Caco-2 (cell line): ENCODE measurements around the gene RANBP17. TPM values are rescaled to one million over a fixed set of nuclear protein-coding genes. Genes with fewer than 3 reads are reported as not detected.

Experiments used
- BruUV-seq: library from RNA; stranded (reverse); fragments of 400-500 nt; replicated peaks from 2 replicates; lab custom pipeline; 2021; lab: Mats Ljungman, UMichigan
- CTCF ChIA-PET: fragments of 300-600 bp; sonication (Branson Sonifier 250); formaldehyde crosslinking; loops from one replicate; lab custom pipeline; 2022; ENCODE audit warnings: antibody characterized with exemption; lab: Charles Lee
- POLR2A ChIA-PET: fragments of 300-600 bp; sonication (Branson Sonifier 250); formaldehyde crosslinking; loops from one replicate; lab custom pipeline; 2022; ENCODE audit warnings: antibody characterized with exemption; lab: Charles Lee
- DNase-seq, 2 experiments: peaks; one replicate each; pipeline versions ENCODE4 v3.0.0 to v3.0.0-alpha.2; 2020 to 2022
- H3K27me3 ChIP-seq: replicated peaks from 2 replicates; pipeline ENCODE4 v1.6.0; 2011; ENCODE audit warnings: low read length; ENCODE audit not compliant: control insufficient read depth, insufficient read depth
- H3K36me3 ChIP-seq: 2 replicates; pipeline ENCODE4 v1.5.1; 2011; ENCODE audit warnings: low read length; ENCODE audit not compliant: control insufficient read depth, insufficient read depth
- H3K4me1 ChIP-seq: fragments of 250-450 bp; sonication (Bioruptor Pico); 2 replicates; pipeline ENCODE4 v1.5.1; 2020; ENCODE audit warnings: mild to moderate bottlenecking
- H3K4me3 ChIP-seq: 2 replicates; pipeline ENCODE4 v1.5.1; 2011; ENCODE audit warnings: low read depth, mild to moderate bottlenecking, control low read depth, low read length
- H3K9me3 ChIP-seq: fragments of 250-450 bp; sonication (Bioruptor Pico); 2 replicates; pipeline ENCODE4 v1.5.1; 2020; ENCODE audit warnings: mild to moderate bottlenecking, moderate library complexity
- H3K27ac Mint-ChIP-seq: one replicate; pipeline ENCODE4 v1.8.0; 2022; ENCODE audit warnings: mixed read lengths; ENCODE audit not compliant: unreplicated experiment
- H3K27me3 Mint-ChIP-seq: one replicate; pipeline ENCODE4 v1.8.0; 2022; ENCODE audit warnings: mixed read lengths; ENCODE audit not compliant: insufficient read depth, unreplicated experiment
- H3K36me3 Mint-ChIP-seq: one replicate; pipeline ENCODE4 v1.8.0; 2022; ENCODE audit warnings: mild to moderate bottlenecking, mixed read lengths; ENCODE audit not compliant: insufficient read depth, unreplicated experiment
- H3K4me1 Mint-ChIP-seq: one replicate; pipeline ENCODE4 v1.8.0; 2022; ENCODE audit warnings: low read depth, mixed read lengths; ENCODE audit not compliant: unreplicated experiment
- H3K4me3 Mint-ChIP-seq: one replicate; pipeline ENCODE4 v1.8.0; 2022; ENCODE audit warnings: mild to moderate bottlenecking, moderate library complexity, mixed read lengths; ENCODE audit not compliant: unreplicated experiment
- H3K9me3 Mint-ChIP-seq: one replicate; pipeline ENCODE4 v1.8.0; 2022; ENCODE audit warnings: mixed read lengths; ENCODE audit not compliant: unreplicated experiment
- CTCF ChIP-seq, 2 experiments: fragments of 200-600 bp in 1 of 2; IDR thresholded peaks; 1 replicate in 1 of 2; 2 replicates in 1 of 2; pipeline versions ENCODE4 v1.5.1 to v1.8.0; 2011 to 2022; ENCODE audit warnings: antibody characterized with exemption in 1 of 2, control low read depth in 1 of 2, inconsistent platforms in 1 of 2, low read depth in 1 of 2, low read length in 1 of 2, mild to moderate bottlenecking in 1 of 2, moderate library complexity in 1 of 2; ENCODE audit not compliant: insufficient read depth in 1 of 2, severe bottlenecking in 1 of 2, unreplicated experiment in 1 of 2
- intact Hi-C: fragments of 100-400 bp; cut with micrococcal nuclease; formaldehyde crosslinking; loops from one replicate; pipeline ENCODE4 v1.10.0; 2022; ENCODE audit not compliant: unreplicated experiment
- total RNA-seq: library from RNA; stranded (reverse); gene quantifications from 2 replicates; pipeline ENCODE4 v1.2.3, GENCODE V29; 2022

The RANBP17 gene
- total RNA-seq, 1 experiment from 2014 or later, result 28.2 TPM

- intact Hi-C loops, result no loop called here
- no peaks in the 10 kb centered on the region for H3K9me3 ChIP-seq
- TF ChIP-seq CTCF (IDR thresholded peaks at IDR 0.05; ENCODE audit: insufficient read depth in 1 of 2, low read depth in 1 of 2, low read length in 1 of 2, severe bottlenecking in 1 of 2, unreplicated experiment in 1 of 2), result no peak
- H3K36me3 Mint-ChIP-seq, result no peaks in the 10 kb centered on the region
- ChIA-PET CTCF (no interaction called here), POLR2A (no interaction called here)
- no peak overlapping the region for H3K4me3 Mint-ChIP-seq
- H3K4me1 ChIP-seq, result no peaks in the 10 kb centered on the region
- H3K9me3 Mint-ChIP-seq, result peaks cover 9% of the 10 kb centered on the region
- DNase-seq, result no peak
- no peaks in the 10 kb centered on the region for H3K4me1 Mint-ChIP-seq
- H3K36me3 ChIP-seq, result no peaks in the 10 kb centered on the region
- H3K27ac Mint-ChIP-seq, result no peak overlapping the region
- no peak overlapping the region for H3K4me3 ChIP-seq
- H3K27me3 Mint-ChIP-seq, result no peaks in the 10 kb centered on the region
- BruUV-seq, result no TSS peak
- H3K27me3 ChIP-seq, result no peaks in the 10 kb centered on the region
Observed at GRCh38 chr5:171122372-171122771, 260.6 kb downstream of the RANBP17 start.

- Mint-ChIP-seq H3K9me3 (peaks cover 6% of the 10 kb centered on the region), H3K4me3 (no peak overlapping the region), H3K4me1 (no peaks in the 10 kb centered on the region), H3K27ac (no peak overlapping the region), H3K27me3 (no peaks in the 10 kb centered on the region), H3K36me3 (no peaks in the 10 kb centered on the region)
- no TSS peak for BruUV-seq
- Histone ChIP-seq H3K4me1 (no peaks in the 10 kb centered on the region), H3K27me3 (no peaks in the 10 kb centered on the region), H3K36me3 (no peaks in the 10 kb centered on the region), H3K9me3 (no peaks in the 10 kb centered on the region), H3K4me3 (no peak overlapping the region)
- CTCF ChIA-PET, result no interaction called here
- TF ChIP-seq CTCF (IDR thresholded peaks at IDR 0.05; ENCODE audit: insufficient read depth in 1 of 2, low read depth in 1 of 2, low read length in 1 of 2, severe bottlenecking in 1 of 2, unreplicated experiment in 1 of 2), result no peak
- POLR2A ChIA-PET, result no interaction called here
- intact Hi-C loops, result no loop called here
- no peak for DNase-seq
Observed at GRCh38 chr5:171123417-171123816, 261.6 kb downstream of the RANBP17 start.

- DNase-seq, result no peak
- H3K4me3 Mint-ChIP-seq, result no peak overlapping the region
- ChIA-PET CTCF (no interaction called here), POLR2A (no interaction called here)
- H3K27me3 Mint-ChIP-seq, result no peaks in the 10 kb centered on the region
- Histone ChIP-seq H3K4me1 (no peaks in the 10 kb centered on the region), H3K27me3 (no peaks in the 10 kb centered on the region), H3K4me3 (no peak overlapping the region), H3K36me3 (no peaks in the 10 kb centered on the region), H3K9me3 (no peaks in the 10 kb centered on the region)
- no peaks in the 10 kb centered on the region for H3K36me3 Mint-ChIP-seq
- H3K9me3 Mint-ChIP-seq, result no peaks in the 10 kb centered on the region
- intact Hi-C loops, result no loop called here
- no peak for TF ChIP-seq CTCF (IDR thresholded peaks at IDR 0.05; ENCODE audit: insufficient read depth in 1 of 2, low read depth in 1 of 2, low read length in 1 of 2, severe bottlenecking in 1 of 2, unreplicated experiment in 1 of 2)
- no peak overlapping the region for H3K27ac Mint-ChIP-seq
- no TSS peak for BruUV-seq
- no peaks in the 10 kb centered on the region for H3K4me1 Mint-ChIP-seq
Observed at GRCh38 chr5:171127314-171127713, 265.5 kb downstream of the RANBP17 start.
